Endodermal cell (in vitro differentiated cells): ENCODE data around the gene ROMO1. TPM values are rescaled to one million over a fixed set of nuclear protein-coding genes. Genes with fewer than 3 reads are reported as not detected.

Source experiments
- DNase-seq: peaks from one replicate; pipeline ENCODE4 v3.0.0-alpha.2; 2017
- H3K27ac ChIP-seq: 2 replicates; pipeline ENCODE4 v1.5.1; 2013; ENCODE audit warnings: mild to moderate bottlenecking, low read depth, low read length, moderate library complexity
- H3K27me3 ChIP-seq: 2 replicates; pipeline ENCODE4 v1.6.1; 2013; ENCODE audit warnings: mild to moderate bottlenecking, low read length, moderate library complexity; ENCODE audit not compliant: insufficient read depth, control insufficient read depth, poor library complexity, severe bottlenecking
- H3K36me3 ChIP-seq: 2 replicates; pipeline ENCODE4 v1.7.0; 2013; ENCODE audit warnings: mild to moderate bottlenecking, low read length, moderate library complexity; ENCODE audit not compliant: control insufficient read depth, insufficient read depth
- H3K4me1 ChIP-seq: one replicate; pipeline ENCODE4 v1.7.0; 2013; ENCODE audit warnings: low read length; ENCODE audit not compliant: control insufficient read depth, insufficient read depth
- H3K4me3 ChIP-seq: 2 replicates; pipeline ENCODE4 v1.5.1; 2013; ENCODE audit warnings: mild to moderate bottlenecking, low read length, moderate library complexity
- H3K9ac ChIP-seq: 2 replicates; pipeline ENCODE4 v1.6.1; 2013; ENCODE audit warnings: mild to moderate bottlenecking, low read length, moderate library complexity; ENCODE audit not compliant: poor library complexity, severe bottlenecking; ENCODE audit errors: extremely low read depth
- H3K9me3 ChIP-seq: 2 replicates; pipeline ENCODE4 v1.6.1; 2013; ENCODE audit warnings: mild to moderate bottlenecking, low read length, moderate library complexity; ENCODE audit not compliant: control insufficient read depth
- H3K27ac Mint-ChIP-seq: 2 replicates; pipeline ENCODE4 v1.8.0; 2020; ENCODE audit warnings: mixed read lengths
- H3K27me3 Mint-ChIP-seq: 2 replicates; pipeline ENCODE4 v1.8.0; 2021; ENCODE audit warnings: mild to moderate bottlenecking, mixed read lengths; ENCODE audit not compliant: insufficient read depth
- H3K36me3 Mint-ChIP-seq: 2 replicates; pipeline ENCODE4 v1.8.0; 2020; ENCODE audit warnings: low read depth, mixed read lengths
- H3K4me1 Mint-ChIP-seq: 2 replicates; pipeline ENCODE4 v1.8.0; 2020; ENCODE audit warnings: mixed read lengths
- H3K4me3 Mint-ChIP-seq: 2 replicates; pipeline ENCODE4 v1.8.0; 2020; ENCODE audit warnings: mild to moderate bottlenecking, moderate library complexity, mixed read lengths
- H3K9me3 Mint-ChIP-seq: 2 replicates; pipeline ENCODE4 v1.8.0; 2020; ENCODE audit warnings: mild to moderate bottlenecking, mixed read lengths
- CTCF ChIP-seq: fragments of 200-600 bp; sonication (generic); conservative IDR thresholded peaks from 2 replicates; pipeline ENCODE4 v1.5.0; 2021; ENCODE audit warnings: antibody characterized with exemption, mild to moderate bottlenecking
- WGBS, 2 experiments: methylation state at CpG; one replicate each; pipeline versions ENCODE4 v1.1.5 to v1.1.7; 2013; ENCODE audit warnings: missing lambda C conversion rate in 2 of 2, mixed read lengths in 1 of 2; ENCODE audit not compliant: insufficient coverage in 1 of 2, insufficient read length in 1 of 2; 5-methylcytosine and 5-hydroxymethylcytosine counted together
- total RNA-seq, 2 donors: library from RNA; stranded (reverse); fragmentation: NEBNext Ultra II Directional in 1 of 2; extraction: Animal tissue kit (Norgen Biotek cat#: 25700) in 1 of 2; gene quantifications; 2 replicates in 1 of 2; 3 replicates in 1 of 2; pipeline ENCODE4 v1.2.1, GENCODE V29; 2021

The ROMO1 gene
- total RNA-seq, 2 donors from 2014 or later, result 194 to 243 TPM

- H3K27ac ChIP-seq, result no peak overlapping the region
- peak overlapping the region; percentile 95 for H3K4me3 ChIP-seq
- Mint-ChIP-seq H3K27me3 (no peaks in the 10 kb centered on the region), H3K27ac (peak overlapping the region; percentile 26), H3K4me3 (no peak overlapping the region), H3K36me3 (peaks cover 14% of the 10 kb centered on the region), H3K4me1 (peaks cover 23% of the 10 kb centered on the region), H3K9me3 (no peaks in the 10 kb centered on the region)
- no peak overlapping the region for H3K9ac ChIP-seq
- H3K36me3 ChIP-seq, result peaks cover 13% of the 10 kb centered on the region
- WGBS, 2 experiments, result 100% methylated on average over 2 of the region's 2 CpGs; no CpG with 5 or more reads in 1 of the 2 experiments
- H3K4me1 ChIP-seq, result no peaks in the 10 kb centered on the region
- no peak for DNase-seq
- no peak for TF ChIP-seq CTCF
- H3K9me3 ChIP-seq, result no peaks in the 10 kb centered on the region
- H3K27me3 ChIP-seq, result no peaks in the 10 kb centered on the region
Measured at GRCh38 chr20:35661053-35661452, 38.2 kb upstream of the ROMO1 start.

GRCh38 chr20:35661908-35662307, 37.3 kb upstream of the ROMO1 start:
- Histone ChIP-seq H3K27ac (no peak overlapping the region), H3K9ac (peak overlapping the region; percentile 98), H3K27me3 (no peaks in the 10 kb centered on the region), H3K4me1 (no peaks in the 10 kb centered on the region), H3K9me3 (no peaks in the 10 kb centered on the region), H3K4me3 (peak overlapping the region; percentile 95), H3K36me3 (peaks cover 12% of the 10 kb centered on the region)
- peaks cover 23% of the 10 kb centered on the region for H3K4me1 Mint-ChIP-seq
- WGBS, 2 experiments, result 83 to 100% methylated on average over 1 to 3 of the region's 3 CpGs
- DNase-seq, result no peak
- H3K4me3 Mint-ChIP-seq, result peak overlapping the region; percentile 96
- no peaks in the 10 kb centered on the region for H3K9me3 Mint-ChIP-seq
- H3K27me3 Mint-ChIP-seq, result no peaks in the 10 kb centered on the region
- no peak for TF ChIP-seq CTCF
- H3K27ac Mint-ChIP-seq, result no peak overlapping the region
- peaks cover 10% of the 10 kb centered on the region for H3K36me3 Mint-ChIP-seq

- no peak for DNase-seq
- peaks cover 5% of the 10 kb centered on the region for H3K36me3 ChIP-seq
- TF ChIP-seq CTCF, result no peak
- Mint-ChIP-seq H3K27ac (peak overlapping the region; percentile 42), H3K4me3 (peak overlapping the region; percentile 96), H3K36me3 (peaks cover 4% of the 10 kb centered on the region), H3K27me3 (no peaks in the 10 kb centered on the region), H3K9me3 (no peaks in the 10 kb centered on the region), H3K4me1 (peaks cover 23% of the 10 kb centered on the region)
- no peaks in the 10 kb centered on the region for H3K9me3 ChIP-seq
- H3K9ac ChIP-seq, result peak overlapping the region; percentile 98
- H3K4me3 ChIP-seq, result peak overlapping the region; percentile 95
- 20 to 71% methylated on average over 1 to 2 of the region's 2 CpGs for WGBS, 2 experiments
- H3K27me3 ChIP-seq, result no peaks in the 10 kb centered on the region
- H3K4me1 ChIP-seq, result no peaks in the 10 kb centered on the region
- no peak overlapping the region for H3K27ac ChIP-seq
Measured at GRCh38 chr20:35662551-35662950, 36.7 kb upstream of the ROMO1 start.
